ENCODE data around the gene RWDD4. TPM values are rescaled to one million over a fixed set of nuclear protein-coding genes. Genes with fewer than 3 reads are reported as not detected.
A peak's percentile ranks its signal among the peaks of the same experiment; 100 is the strongest.

RWDD4 gene
- total RNA-seq, 6 experiments from 2014 or later = 8.4 to 10.4 (median 8.5) TPM

DNA sequence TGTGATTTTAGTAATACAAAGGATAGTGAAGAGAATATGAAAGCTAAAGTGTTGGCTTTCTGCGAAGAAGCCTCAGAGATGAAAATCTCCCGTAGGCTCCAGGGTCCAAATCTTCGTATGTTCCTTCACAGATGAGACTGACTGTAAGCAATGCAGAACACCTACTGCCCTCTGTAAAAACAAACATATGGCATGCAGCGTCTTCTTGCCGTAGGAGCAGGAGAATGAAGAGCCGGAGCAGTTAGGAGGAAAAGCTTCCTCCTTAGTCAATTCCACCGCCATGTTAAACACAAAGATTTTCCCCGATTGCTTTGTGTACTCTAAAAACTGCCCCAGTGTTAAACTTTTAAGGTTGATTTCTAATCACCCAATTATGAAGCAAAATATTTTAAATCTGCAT lies 22.5 kb downstream of the RWDD4 start:
- Histone ChIP-seq H3K27ac (no peak overlapping the region), H3K4me3 (peak overlapping the region in 2 of 3 donors; percentile 24 to 27), H3K27me3 (no peaks in the 10 kb centered on the region), H3K9me3 (no peaks in the 10 kb centered on the region), H3K4me1 (peaks cover 0 to 12% (median 3%) of the 10 kb centered on the region in 4 donors), H3K36me3 (no peaks in the 10 kb centered on the region)
- TF ChIP-seq CTCF (IDR thresholded peaks at IDR 0.05) (peak in 2 of 4 donors; percentile 30 to 34), POLR2A (IDR thresholded peaks at IDR 0.05) (no peak)
- WGBS (ENCODE audit: insufficient coverage, low coverage, low lambda C conversion rate, missing lambda C conversion rate) = 37% methylated on average over 8 of the region's 8 CpGs
- peak; percentile 63 to 69 (median 66) for ATAC-seq
- intact Hi-C loops (cut with DNase I) = no loop called here
- no peak for DNase-seq

GRCh38 chr4:183635741-183636140 lies 23.2 kb downstream of the RWDD4 start:
- 67% methylated on average over 5 of the region's 5 CpGs for WGBS (ENCODE audit: insufficient coverage, low coverage, low lambda C conversion rate, missing lambda C conversion rate)
- Histone ChIP-seq H3K9me3 (no peaks in the 10 kb centered on the region), H3K4me3 (no peak overlapping the region), H3K27ac (no peak overlapping the region), H3K36me3 (no peaks in the 10 kb centered on the region), H3K27me3 (no peaks in the 10 kb centered on the region), H3K4me1 (peaks cover 0 to 16% (median 3%) of the 10 kb centered on the region in 4 donors)
- intact Hi-C loops (cut with DNase I) = no loop called here
- ATAC-seq (no peak), DNase-seq (no peak)
- no peak for TF ChIP-seq CTCF (IDR thresholded peaks at IDR 0.05)
- no peak for TF ChIP-seq POLR2A (IDR thresholded peaks at IDR 0.05)

GRCh38 chr4:183635321-183635720 lies 23.7 kb downstream of the RWDD4 start:
- Histone ChIP-seq H3K36me3 (no peaks in the 10 kb centered on the region), H3K4me1 (peaks cover 0 to 16% (median 3%) of the 10 kb centered on the region in 4 donors), H3K27me3 (no peaks in the 10 kb centered on the region), H3K9me3 (no peaks in the 10 kb centered on the region), H3K27ac (no peak overlapping the region), H3K4me3 (no peak overlapping the region)
- DNase-seq = no peak
- no peak for TF ChIP-seq POLR2A (IDR thresholded peaks at IDR 0.05)
- TF ChIP-seq CTCF (IDR thresholded peaks at IDR 0.05) = no peak
- ATAC-seq = no peak
- intact Hi-C loops (cut with DNase I) = no loop called here
- 71% methylated on average over 10 of the region's 10 CpGs for WGBS (ENCODE audit: insufficient coverage, low coverage, low lambda C conversion rate, missing lambda C conversion rate)

- ATAC-seq (no peak), DNase-seq (no peak)
- Histone ChIP-seq H3K4me3 (no peak overlapping the region), H3K27ac (no peak overlapping the region), H3K9me3 (no peaks in the 10 kb centered on the region), H3K36me3 (no peaks in the 10 kb centered on the region), H3K4me1 (peaks cover 0 to 16% (median 3%) of the 10 kb centered on the region in 4 donors), H3K27me3 (no peaks in the 10 kb centered on the region)
- intact Hi-C loops (cut with DNase I) = no loop called here
- TF ChIP-seq POLR2A (IDR thresholded peaks at IDR 0.05) = no peak
- WGBS (ENCODE audit: insufficient coverage, low coverage, low lambda C conversion rate, missing lambda C conversion rate) = 70% methylated on average over 9 of the region's 11 CpGs
Observed at GRCh38 chr4:183633476-183634400, 25.2 kb downstream of the RWDD4 start.

DNA sequence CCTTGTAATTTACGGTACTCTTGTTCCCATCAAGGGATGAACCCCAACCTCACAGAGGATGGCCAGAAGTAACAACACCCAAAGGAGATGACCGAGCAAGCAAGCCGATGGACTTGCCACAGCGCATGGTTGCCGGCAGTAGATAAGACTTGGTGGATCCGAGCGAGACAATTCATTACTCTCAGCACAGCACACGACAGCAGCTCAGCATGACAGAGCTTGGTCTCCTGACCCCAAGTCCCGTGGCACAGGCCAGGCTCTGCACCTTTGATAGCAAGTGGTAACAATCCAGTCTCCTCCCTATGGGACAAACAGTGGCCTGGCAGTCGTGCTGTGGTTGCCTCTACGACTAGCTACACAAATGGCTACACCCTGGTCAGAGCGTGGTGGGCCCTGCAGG lies 26.3 kb downstream of the RWDD4 start:
- no peak for DNase-seq
- WGBS (ENCODE audit: insufficient coverage, low coverage, low lambda C conversion rate, missing lambda C conversion rate) = 88% methylated on average over 9 of the region's 12 CpGs
- Histone ChIP-seq H3K9me3 (no peaks in the 10 kb centered on the region), H3K27me3 (no peaks in the 10 kb centered on the region), H3K4me3 (no peak overlapping the region), H3K27ac (no peak overlapping the region), H3K36me3 (no peaks in the 10 kb centered on the region), H3K4me1 (peaks cover 0 to 16% (median 3%) of the 10 kb centered on the region in 4 donors)
- ATAC-seq = peak in 2 of 4 donors; percentile 24 to 27
- no peak for TF ChIP-seq CTCF (IDR thresholded peaks at IDR 0.05)
- TF ChIP-seq POLR2A (IDR thresholded peaks at IDR 0.05) = no peak
- intact Hi-C loops (cut with DNase I) = no loop called here
